DND-41 (cell line): ENCODE data around the gene LTBP2.

Experiments
- ATAC-seq: fragments of 200-7000 bp; cut with Tn5 transposase; 3 replicates; pipeline ENCODE4 v1.9.1; 2021; ENCODE audit warnings: low read depth; ENCODE audit not compliant: insufficient read depth
- DNase-seq: peaks from one replicate; pipeline ENCODE4 v3.0.0-alpha.2; 2020
- H2AFZ ChIP-seq: 2 replicates; pipeline ENCODE4 v1.6.0; 2012; ENCODE audit warnings: low read depth, low read length
- H3K27ac ChIP-seq: 2 replicates; pipeline ENCODE4 v1.5.1; 2012; ENCODE audit warnings: low read length, inconsistent platforms
- H3K27me3 ChIP-seq: fragments of 200-600 bp; sonication (generic); 2 replicates; pipeline ENCODE4 v1.6.0; 2012; ENCODE audit warnings: low read length, mild to moderate bottlenecking, inconsistent platforms; ENCODE audit not compliant: insufficient read depth, poor library complexity
- H3K36me3 ChIP-seq: 2 replicates; pipeline ENCODE4 v1.5.1; 2012; ENCODE audit warnings: low read length, inconsistent platforms; ENCODE audit not compliant: insufficient read depth
- H3K4me1 ChIP-seq: 2 replicates; pipeline ENCODE4 v1.5.1; 2012; ENCODE audit warnings: mild to moderate bottlenecking, low read length; ENCODE audit not compliant: insufficient read depth
- H3K4me2 ChIP-seq: 2 replicates; pipeline ENCODE4 v1.6.0; 2012; ENCODE audit warnings: mild to moderate bottlenecking, moderate library complexity, low read length, inconsistent platforms; ENCODE audit not compliant: insufficient read depth
- H3K4me3 ChIP-seq, 2 experiments: fragments of 200-600 bp in 1 of 2; shearing (Covaris generic) in 1 of 2; 2 replicates each; pipeline ENCODE4 v1.5.1; 2012 to 2016; ENCODE audit warnings: inconsistent platforms in 2 of 2, low read length in 2 of 2, mild to moderate bottlenecking in 2 of 2, low read depth in 1 of 2, moderate library complexity in 1 of 2
- H3K79me2 ChIP-seq: 2 replicates; pipeline ENCODE4 v1.6.0; 2012; ENCODE audit warnings: low read length, inconsistent platforms; ENCODE audit not compliant: insufficient read depth
- H3K9ac ChIP-seq: 2 replicates; pipeline ENCODE4 v1.6.0; 2012; ENCODE audit warnings: low read depth, mild to moderate bottlenecking, inconsistent platforms, low read length, moderate library complexity
- H3K9me3 ChIP-seq: 2 replicates; pipeline ENCODE4 v1.5.1; 2012; ENCODE audit warnings: low read length, moderate library complexity, mild to moderate bottlenecking, inconsistent platforms; ENCODE audit not compliant: insufficient read depth, severe bottlenecking
- H4K20me1 ChIP-seq: 2 replicates; pipeline ENCODE4 v1.6.0; 2012; ENCODE audit warnings: low read length; ENCODE audit not compliant: insufficient read depth
- EZH2 ChIP-seq: IDR thresholded peaks from 3 replicates; pipeline ENCODE4 v1.6.1; 2012; ENCODE audit warnings: borderline replicate concordance, low read depth, mild to moderate bottlenecking, moderate library complexity, low read length, inconsistent platforms; ENCODE audit not compliant: severe bottlenecking
- TF ChIP-seq, protein P1 (sequence below): IDR thresholded peaks from 2 replicates; pipeline ENCODE4 v1.5.1; 2012; ENCODE audit warnings: borderline replicate concordance, low read length, moderate library complexity, mild to moderate bottlenecking; ENCODE audit not compliant: poor library complexity, severe bottlenecking; ENCODE audit errors: extremely low read depth

Gene LTBP2

DNA sequence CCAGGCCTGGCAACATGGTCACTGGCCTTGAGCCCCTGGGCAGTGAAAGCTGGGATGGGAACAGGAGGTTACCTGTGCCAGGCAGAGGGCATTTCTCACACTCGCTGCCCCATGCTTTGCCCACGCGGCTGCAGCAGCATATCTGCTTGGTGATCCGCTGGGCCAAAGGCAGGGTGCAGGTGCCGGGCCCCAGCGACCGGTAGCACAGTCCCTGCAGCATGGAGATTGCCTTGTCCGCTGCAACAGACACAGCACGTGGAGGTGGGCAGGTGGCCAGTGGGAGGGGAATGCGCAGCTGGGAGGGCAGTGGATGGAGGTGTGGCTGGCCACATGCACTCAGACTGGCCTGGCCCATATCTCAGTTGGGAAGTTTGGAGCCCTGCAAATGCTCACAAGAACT is 83.2 kb downstream of the LTBP2 start:
- no peak for ATAC-seq
- TF ChIP-seq EZH2: no peak
- TF ChIP-seq, protein P1, sequence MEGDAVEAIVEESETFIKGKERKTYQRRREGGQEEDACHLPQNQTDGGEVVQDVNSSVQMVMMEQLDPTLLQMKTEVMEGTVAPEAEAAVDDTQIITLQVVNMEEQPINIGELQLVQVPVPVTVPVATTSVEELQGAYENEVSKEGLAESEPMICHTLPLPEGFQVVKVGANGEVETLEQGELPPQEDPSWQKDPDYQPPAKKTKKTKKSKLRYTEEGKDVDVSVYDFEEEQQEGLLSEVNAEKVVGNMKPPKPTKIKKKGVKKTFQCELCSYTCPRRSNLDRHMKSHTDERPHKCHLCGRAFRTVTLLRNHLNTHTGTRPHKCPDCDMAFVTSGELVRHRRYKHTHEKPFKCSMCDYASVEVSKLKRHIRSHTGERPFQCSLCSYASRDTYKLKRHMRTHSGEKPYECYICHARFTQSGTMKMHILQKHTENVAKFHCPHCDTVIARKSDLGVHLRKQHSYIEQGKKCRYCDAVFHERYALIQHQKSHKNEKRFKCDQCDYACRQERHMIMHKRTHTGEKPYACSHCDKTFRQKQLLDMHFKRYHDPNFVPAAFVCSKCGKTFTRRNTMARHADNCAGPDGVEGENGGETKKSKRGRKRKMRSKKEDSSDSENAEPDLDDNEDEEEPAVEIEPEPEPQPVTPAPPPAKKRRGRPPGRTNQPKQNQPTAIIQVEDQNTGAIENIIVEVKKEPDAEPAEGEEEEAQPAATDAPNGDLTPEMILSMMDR: no peak
- Histone ChIP-seq H3K4me1 (no peaks in the 10 kb centered on the region), H4K20me1 (no peaks in the 10 kb centered on the region), H3K4me2 (no peak overlapping the region), H3K27me3 (peaks cover 4% of the 10 kb centered on the region), H3K4me3 (no peak overlapping the region), H2AFZ (no peak overlapping the region), H3K9me3 (no peaks in the 10 kb centered on the region), H3K27ac (no peak overlapping the region), H3K9ac (no peak overlapping the region), H3K79me2 (no peaks in the 10 kb centered on the region), H3K36me3 (no peaks in the 10 kb centered on the region)
- no peak for DNase-seq

DNA sequence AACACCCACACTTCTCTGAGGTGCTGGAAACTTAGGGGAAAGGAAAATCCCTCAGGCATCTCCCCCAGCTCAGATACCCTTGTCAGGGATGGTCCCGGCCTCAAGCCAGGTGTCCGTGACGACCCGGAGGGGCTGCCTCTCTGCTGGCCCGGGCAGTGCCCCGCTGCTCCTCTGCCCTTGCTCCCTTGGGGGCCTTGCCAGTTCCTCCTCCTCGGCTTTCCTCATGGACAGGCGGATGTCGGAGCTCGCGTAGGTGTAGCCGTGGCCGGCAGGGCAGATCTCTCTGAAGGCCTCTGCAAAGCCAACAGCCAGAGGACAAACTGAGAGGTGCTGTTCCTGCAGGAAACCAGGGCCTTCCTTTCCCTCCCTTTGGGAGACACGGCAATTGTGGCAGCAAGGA is 83.6 kb downstream of the LTBP2 start:
- Histone ChIP-seq H3K9me3 (no peaks in the 10 kb centered on the region), H4K20me1 (no peaks in the 10 kb centered on the region), H3K27me3 (peaks cover 4% of the 10 kb centered on the region), H2AFZ (no peak overlapping the region), H3K79me2 (no peaks in the 10 kb centered on the region), H3K4me3 (no peak overlapping the region), H3K4me2 (no peak overlapping the region), H3K9ac (no peak overlapping the region), H3K36me3 (no peaks in the 10 kb centered on the region), H3K27ac (no peak overlapping the region), H3K4me1 (no peaks in the 10 kb centered on the region)
- ATAC-seq: no peak
- no peak for DNase-seq
- TF ChIP-seq EZH2: no peak
- TF ChIP-seq, protein P1: no peak

DNA sequence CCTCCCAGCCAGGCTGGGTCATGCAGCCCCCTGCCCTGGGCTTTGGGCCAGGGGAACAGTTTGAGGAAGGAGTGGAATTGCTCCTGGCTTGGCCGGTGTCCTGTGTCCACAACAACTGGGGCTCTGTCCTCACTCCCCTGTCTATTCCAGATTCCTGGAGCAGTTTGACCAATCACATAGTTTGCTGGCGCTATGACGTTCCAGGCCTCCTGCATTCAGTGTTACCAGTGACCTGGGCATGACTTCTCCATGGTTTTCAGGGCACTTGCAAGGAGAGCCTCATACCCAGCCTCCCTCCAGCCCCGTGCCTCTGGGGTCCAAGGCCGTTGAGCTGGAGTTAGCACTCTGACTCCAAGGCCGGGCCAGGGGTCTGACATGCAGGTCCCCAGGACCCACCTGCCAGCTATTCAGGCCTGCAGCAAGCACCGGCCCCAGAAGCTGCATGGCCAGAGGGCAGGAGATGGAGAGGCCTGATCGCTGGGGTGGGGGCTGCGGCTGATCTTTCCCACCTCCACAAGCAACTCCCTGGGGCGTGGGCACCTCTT is 84.2 kb downstream of the LTBP2 start:
- TF ChIP-seq, protein P1: no peak
- TF ChIP-seq EZH2: no peak
- no peak overlapping the region for H3K4me3 ChIP-seq
- H3K9ac ChIP-seq: no peak overlapping the region
- no peak overlapping the region for H2AFZ ChIP-seq
- no peaks in the 10 kb centered on the region for H4K20me1 ChIP-seq
- no peaks in the 10 kb centered on the region for H3K9me3 ChIP-seq
- DNase-seq: no peak
- H3K36me3 ChIP-seq: no peaks in the 10 kb centered on the region
- H3K27ac ChIP-seq: no peak overlapping the region
- H3K27me3 ChIP-seq: peaks cover 4% of the 10 kb centered on the region
- H3K79me2 ChIP-seq: no peaks in the 10 kb centered on the region
- no peak overlapping the region for H3K4me2 ChIP-seq
- H3K4me1 ChIP-seq: no peaks in the 10 kb centered on the region
- ATAC-seq: no peak
